T47D (cell line): Measurements from ENCODE around the gene AP3B1.

ENCODE experiments used
- DNase-seq, 2 experiments: peaks; one replicate each; pipeline versions ENCODE4 v3.0.0 to v3.0.0-alpha.2; 2011 to 2012; ENCODE audit warnings: low read depth in 1 of 2, low spot score in 1 of 2
- JUND ChIP-seq: IDR thresholded peaks from 2 replicates; pipeline ENCODE4 v1.6.1; 2012; ENCODE audit warnings: low read depth
- in situ Hi-C: cut with HindIII; loops from 2 replicates; pipeline ENCODE4 v1.10.0; 2016; ENCODE audit warnings: low sequenced_read_pairs, low pct_unique_long_range_greater_than_20kb

Gene AP3B1

GRCh38 chr5:78151594-78152271 lies 142.8 kb downstream of the AP3B1 start:
- in situ Hi-C loops = no loop called here
- no peak for TF ChIP-seq JUND
- DNase-seq = no peak

DNA sequence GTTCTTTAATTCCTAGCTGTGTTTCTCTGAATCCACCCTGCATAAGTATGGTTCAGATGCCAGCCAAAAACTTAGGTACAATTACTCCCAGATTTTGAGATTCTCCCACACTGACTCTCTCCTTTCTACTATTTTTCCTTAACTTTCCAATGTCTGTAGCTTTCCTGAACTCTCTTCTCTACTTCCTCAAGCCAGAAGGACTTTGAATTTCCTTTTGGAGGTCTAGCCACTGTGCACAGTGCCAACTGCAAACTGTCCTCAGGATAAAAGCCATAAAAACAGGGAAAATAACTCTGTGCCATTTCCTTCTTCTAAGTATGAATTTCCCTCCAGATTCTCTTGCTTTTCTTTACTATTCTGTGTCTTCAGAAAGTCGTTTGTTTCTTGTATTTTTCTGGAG lies 157.2 kb downstream of the AP3B1 start:
- DNase-seq = no peak
- in situ Hi-C loops = no loop called here
- no peak for TF ChIP-seq JUND

- in situ Hi-C loops = no loop called here
- DNase-seq = no peak
- TF ChIP-seq JUND = no peak
These were observed 161.1 kb downstream of the AP3B1 start for GRCh38 chr5:78133423-78133822.

- in situ Hi-C loops = no loop called here
- no peak for TF ChIP-seq JUND
- DNase-seq = no peak
These were observed 162.0 kb downstream of the AP3B1 start for GRCh38 chr5:78132507-78132906.

- in situ Hi-C loops = no loop called here
- TF ChIP-seq JUND = no peak
- DNase-seq = no peak
These were observed 164.9 kb downstream of the AP3B1 start for GRCh38 chr5:78129597-78129996.

- in situ Hi-C loops = no loop called here
- no peak for TF ChIP-seq JUND
- DNase-seq = no peak
These were observed 166.6 kb downstream of the AP3B1 start for GRCh38 chr5:78127875-78128274.

GRCh38 chr5:78126536-78126935 lies 168.0 kb downstream of the AP3B1 start:
- no peak for TF ChIP-seq JUND
- in situ Hi-C loops = no loop called here
- no peak for DNase-seq

GRCh38 chr5:78116167-78116566 lies 178.3 kb downstream of the AP3B1 start:
- no peak for TF ChIP-seq JUND
- in situ Hi-C loops = no loop called here
- DNase-seq = no peak

- in situ Hi-C loops = no loop called here
- no peak for TF ChIP-seq JUND
- no peak for DNase-seq
These were observed 180.7 kb downstream of the AP3B1 start for GRCh38 chr5:78113689-78114264.

DNA sequence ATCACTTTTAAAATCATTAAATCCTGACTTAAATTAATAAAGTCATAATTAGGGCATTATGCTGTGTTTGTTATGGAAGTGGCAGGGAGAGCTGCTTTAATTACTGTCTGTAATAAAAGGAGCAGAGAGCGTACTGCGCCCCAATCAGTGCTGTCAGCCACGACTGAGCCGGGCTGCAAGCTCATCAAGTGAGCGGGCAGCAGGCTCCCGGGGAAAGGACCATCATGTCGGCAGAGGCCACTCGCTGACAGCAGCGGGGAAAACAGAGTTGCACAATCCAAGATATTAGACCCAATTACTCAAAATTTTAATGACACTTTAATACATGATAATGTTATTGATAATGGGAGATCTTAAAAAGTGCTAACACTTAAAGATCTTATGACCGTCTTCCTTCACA lies 181.6 kb downstream of the AP3B1 start:
- in situ Hi-C loops = no loop called here
- no peak for TF ChIP-seq JUND
- DNase-seq = no peak

- in situ Hi-C loops = no loop called here
These were observed 184.6 kb downstream of the AP3B1 start for GRCh38 chr5:78109891-78110324.

GRCh38 chr5:78108564-78108963 lies 185.9 kb downstream of the AP3B1 start:
- DNase-seq = no peak
- TF ChIP-seq JUND = no peak
- in situ Hi-C loops = no loop called here

More at GRCh38 chr5:78109891-78110324, 184.6 kb downstream of the AP3B1 start:
- DNase-seq = no peak
- TF ChIP-seq JUND = no peak

DNA sequence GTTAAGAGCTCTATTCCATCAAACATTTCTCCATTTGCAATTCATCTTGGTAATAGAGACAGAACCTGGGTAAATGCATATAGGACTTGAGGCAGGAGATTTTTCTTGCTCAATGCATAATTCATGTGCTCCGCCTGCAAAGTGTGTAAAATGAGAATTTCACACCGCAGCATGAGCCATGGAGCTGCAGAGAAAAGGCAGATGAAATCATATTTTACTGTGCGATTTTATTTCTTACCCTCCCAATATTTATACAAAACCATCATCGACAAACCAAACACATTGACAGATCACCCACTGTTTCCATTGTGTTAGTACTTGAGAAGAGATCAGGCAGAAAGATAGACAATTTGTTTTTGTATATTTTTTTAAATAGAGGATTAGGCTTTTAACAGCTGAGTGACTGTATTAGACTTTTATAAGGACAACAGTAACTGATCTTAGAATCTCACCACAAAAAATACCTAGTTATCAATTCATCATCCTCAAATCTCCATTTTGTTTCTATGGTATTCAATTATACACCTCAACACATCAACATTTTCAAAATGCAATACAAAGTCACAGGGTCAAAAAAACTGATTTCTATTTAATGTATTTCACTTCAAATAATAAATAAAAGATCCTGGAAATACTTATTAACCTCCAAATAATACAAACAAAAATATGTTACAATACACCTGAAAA lies 191.1 kb downstream of the AP3B1 start:
- DNase-seq = no peak
- in situ Hi-C loops = no loop called here
- TF ChIP-seq JUND = no peak
